MM.1S (cell line): Measurements from ENCODE around the gene CTRB1.

Source experiments
- CTCF ChIP-seq: fragments of 300-600 bp; sonication (generic); IDR thresholded peaks from 2 replicates; pipeline ENCODE4 v1.5.1; 2016; ENCODE audit warnings: antibody characterized with exemption, low read length, mixed read lengths
- EZH2 ChIP-seq: fragments of 300-600 bp; sonication (generic); optimal IDR thresholded peaks from 2 replicates; pipeline ENCODE3; 2017; ENCODE audit warnings: low read depth, mild to moderate bottlenecking, antibody characterized with exemption, low read length, mixed read lengths
- EZH2phosphoT487 ChIP-seq: fragments of 300-600 bp; sonication (generic); IDR thresholded peaks from 2 replicates; pipeline ENCODE4 v1.6.1; 2018; ENCODE audit warnings: antibody characterized with exemption, low read length

GRCh38 chr16:75207831-75208230, 11.0 kb upstream of the CTRB1 start:
- TF ChIP-seq CTCF (no peak), EZH2phosphoT487 (no peak), EZH2 (no peak)
